HPDE6-E6E7 (cell line): Measurements from ENCODE around the gene LAMB1.
"Not testable (repeated sequence)": the region's sequence is repeated elsewhere in the genome, so short reads cannot be mapped to it uniquely, and the experiment has no call there.

Experiments
- DNase-seq: peaks from one replicate; pipeline ENCODE4 v3.0.0; 2011; ENCODE audit warnings: missing footprints; ENCODE audit errors: extremely low spot score

Gene LAMB1

GRCh38 chr7:108002726-108003598 is at the start of gene LAMB1:
TSS of gene LAMB1 (minus strand) at chr7:108003161. CDS start at chr7:108002885, 276 bp downstream.
- DNase-seq, result no peak

GRCh38 chr7:108051454-108051853 is 48.5 kb upstream of the LAMB1 start:
- no peak for DNase-seq

DNA sequence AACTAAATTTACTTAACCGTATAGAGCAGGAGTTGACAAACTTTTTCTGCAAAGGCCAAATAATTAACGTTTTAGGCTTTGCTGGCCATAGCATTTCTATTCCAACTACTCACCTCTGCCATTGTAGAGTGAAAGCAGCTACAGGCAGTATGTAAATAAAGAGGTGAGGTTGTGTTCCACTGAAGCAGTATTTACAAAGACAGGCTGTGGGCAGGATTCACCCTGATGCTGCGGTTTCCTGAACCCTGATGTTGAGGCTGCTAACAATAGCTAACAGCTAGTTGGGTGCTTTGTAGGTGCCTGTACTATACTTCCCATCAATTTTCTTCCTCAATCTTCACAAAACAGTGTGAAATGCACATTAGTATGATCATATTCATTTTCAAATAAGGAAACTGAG is 47.0 kb upstream of the LAMB1 start:
- DNase-seq, result no peak

GRCh38 chr7:108048422-108048821 is 45.5 kb upstream of the LAMB1 start:
- no peak for DNase-seq

GRCh38 chr7:108046952-108047506 is 44.1 kb upstream of the LAMB1 start:
- no peak for DNase-seq

DNA sequence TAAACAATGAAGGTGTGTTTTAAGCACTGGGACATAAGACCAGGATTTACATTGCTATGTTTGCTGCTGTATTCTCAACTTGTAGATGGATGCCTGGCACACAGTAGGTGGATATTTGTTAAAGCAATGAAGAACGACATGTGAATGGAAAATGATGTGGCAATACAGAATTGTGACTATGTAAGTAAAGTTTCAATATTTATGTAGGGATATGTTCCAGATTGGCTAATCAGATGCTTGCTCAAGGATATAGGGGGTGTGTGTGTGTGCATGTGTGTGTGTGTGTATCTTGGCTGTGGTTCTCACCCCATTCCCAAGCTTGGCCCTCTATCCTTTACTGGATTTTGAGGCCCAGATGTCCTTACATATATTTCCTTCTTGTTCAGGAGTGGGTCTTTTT is 42.7 kb upstream of the LAMB1 start:
- no peak for DNase-seq

DNA sequence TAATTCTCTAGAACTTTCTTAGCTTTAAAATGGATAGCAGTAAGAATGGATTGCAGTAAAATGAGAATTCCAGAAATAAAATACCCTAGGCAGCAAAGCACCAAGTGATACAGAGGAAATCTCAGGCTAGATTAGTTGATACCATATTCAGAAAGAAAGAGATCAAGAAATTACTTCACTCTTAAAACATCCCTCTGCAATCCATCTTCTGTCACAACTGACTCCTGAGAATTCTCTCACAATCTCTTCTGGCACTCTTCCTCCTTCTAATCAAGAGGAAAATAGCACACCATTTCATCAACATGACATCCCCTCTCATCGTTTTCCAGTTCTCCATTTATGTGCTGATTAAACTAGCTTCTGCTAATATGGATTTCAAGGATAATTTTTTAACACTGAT is 42.2 kb upstream of the LAMB1 start:
- no peak for DNase-seq

- no peak for DNase-seq
These were observed 41.4 kb upstream of the LAMB1 start for GRCh38 chr7:108044345-108044744.

DNA sequence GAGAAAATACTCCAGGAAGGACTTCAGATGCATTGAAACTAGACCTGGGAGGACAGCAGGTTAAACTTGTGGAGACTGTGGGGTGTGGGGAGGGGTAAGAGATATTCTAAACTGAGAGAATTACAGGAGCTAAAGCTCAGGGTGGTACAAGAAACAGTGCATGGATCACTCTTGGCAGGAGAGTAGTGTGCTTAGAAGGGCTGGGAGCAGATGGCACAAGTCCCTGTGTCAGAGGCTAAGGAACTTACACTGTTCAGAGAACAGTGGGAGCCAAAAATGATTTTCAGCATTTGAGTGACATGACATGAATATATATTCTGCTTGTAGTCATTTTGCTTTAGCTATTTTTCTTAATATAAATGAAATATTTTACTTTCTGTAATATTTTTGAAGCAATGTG is 36.0 kb upstream of the LAMB1 start:
- no peak for DNase-seq

- DNase-seq, result no peak
These were observed 34.8 kb upstream of the LAMB1 start for GRCh38 chr7:108037741-108038140.

- DNase-seq, result no peak
These were observed 34.2 kb upstream of the LAMB1 start for GRCh38 chr7:108037140-108037539.

DNA sequence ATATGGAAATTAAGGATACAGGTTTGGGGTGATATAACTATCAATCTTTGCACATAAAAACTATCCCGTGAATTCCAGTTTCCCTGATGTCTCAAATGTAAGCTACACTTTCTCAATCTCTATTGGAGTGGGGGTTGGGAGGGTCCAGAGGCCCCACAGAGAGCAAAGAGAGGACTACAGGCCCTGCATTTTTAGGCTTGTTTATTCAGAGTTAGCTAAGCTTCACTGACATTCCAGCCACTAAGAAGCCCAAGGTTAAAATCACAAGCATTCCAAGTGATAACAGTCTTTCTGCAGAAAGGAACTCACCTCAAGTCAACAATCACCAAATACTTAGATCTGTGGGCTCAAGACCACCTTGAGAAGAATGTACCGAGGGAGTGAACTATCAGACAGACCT is 31.6 kb upstream of the LAMB1 start:
- no peak for DNase-seq

DNA sequence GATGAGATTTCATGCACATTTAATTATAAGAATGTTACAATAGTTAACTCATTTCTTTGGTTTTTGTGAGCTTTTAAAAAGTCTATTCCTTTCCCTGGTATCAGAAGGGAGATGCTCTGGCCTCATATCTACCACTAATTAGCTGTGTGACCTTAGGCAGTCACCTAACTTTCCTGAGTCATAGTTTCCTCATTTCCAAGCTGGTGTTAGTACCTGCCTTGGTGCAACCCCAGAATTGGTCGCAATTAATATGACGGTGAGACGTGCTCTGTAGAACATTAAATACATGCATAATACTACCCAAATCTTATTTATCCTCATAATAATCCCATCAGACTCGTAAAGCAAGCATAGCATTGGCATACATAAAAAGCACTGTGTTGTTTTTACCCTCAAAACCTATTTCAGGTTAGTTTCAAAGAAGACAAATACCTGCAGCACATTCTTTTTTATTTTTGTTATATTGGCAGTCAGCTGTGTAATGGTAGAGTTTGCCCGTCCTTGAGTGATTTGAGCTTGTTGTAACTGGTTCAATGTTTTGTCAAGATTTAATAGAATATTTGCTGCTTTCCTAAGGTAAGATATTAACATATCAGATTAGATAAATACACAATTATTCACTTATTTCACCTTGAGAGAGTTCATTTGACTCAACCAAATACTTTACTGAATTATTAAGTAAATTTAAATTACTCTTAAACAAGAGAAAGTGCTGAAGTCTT is 31.0 kb upstream of the LAMB1 start:
- no peak for DNase-seq

- not testable (repeated sequence) for DNase-seq
These were observed 30.3 kb upstream of the LAMB1 start for GRCh38 chr7:108033309-108033708.

DNA sequence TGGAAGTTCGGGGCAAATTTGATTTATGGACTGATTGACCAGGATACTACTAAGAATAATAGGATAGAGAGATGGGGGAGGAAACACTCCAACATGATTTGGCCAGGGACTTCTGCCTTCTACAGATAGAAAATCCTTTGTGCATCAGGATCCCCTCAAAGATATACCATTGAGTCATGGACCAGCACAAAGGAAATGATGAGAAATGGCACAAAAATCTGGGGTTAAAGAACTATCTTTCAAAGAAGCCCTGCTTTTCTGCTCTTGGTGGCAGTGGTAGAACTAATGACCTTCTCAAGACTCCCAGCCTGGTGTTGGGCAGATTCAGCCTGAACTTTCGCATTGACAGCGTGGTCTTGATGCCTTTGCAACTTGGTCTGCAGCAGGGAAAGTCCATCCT is 27.6 kb upstream of the LAMB1 start:
- DNase-seq, result no peak

- no peak for DNase-seq
These were observed 26.1 kb upstream of the LAMB1 start for GRCh38 chr7:108029034-108029433.

DNA sequence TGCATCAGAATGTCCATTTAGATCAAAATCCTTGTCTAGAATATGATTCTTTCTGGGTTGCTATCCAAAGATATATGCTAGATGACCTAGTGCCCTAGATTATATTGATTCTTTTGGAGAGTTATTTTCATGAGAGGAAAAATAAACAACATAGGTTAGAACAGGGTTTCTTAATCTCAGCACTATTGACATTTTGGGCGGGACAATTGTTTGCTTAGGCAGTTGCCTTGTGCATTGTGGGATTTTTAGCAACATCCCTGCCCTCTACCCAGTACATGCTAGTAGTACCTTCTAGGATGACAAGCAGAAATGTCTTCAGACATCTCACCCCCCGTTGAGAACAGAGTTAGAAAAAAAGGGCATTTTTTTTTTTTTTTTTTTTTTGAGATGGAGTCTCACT is 25.1 kb upstream of the LAMB1 start:
- no peak for DNase-seq

DNA sequence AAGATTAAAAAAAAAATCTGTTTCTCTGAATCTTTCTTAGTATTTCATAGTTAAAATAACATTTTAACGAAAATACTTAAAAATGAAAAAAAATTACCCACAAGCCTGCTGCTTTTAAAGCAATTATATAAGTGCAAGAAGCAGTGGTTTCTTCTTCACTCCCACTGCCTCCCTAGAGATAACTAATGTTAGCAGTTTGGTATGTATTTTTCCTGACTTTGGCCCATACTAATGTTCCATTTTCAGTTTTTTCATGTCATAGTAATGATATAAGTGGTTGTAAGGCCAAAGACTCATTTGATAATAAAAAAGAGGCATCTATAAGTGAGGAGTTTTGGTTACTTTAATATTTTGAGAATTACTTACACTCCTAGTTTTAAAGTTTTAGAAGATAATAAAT is 24.3 kb upstream of the LAMB1 start:
- DNase-seq, result no peak

- DNase-seq, result no peak
These were observed 23.7 kb upstream of the LAMB1 start for GRCh38 chr7:108026647-108027046.

DNA sequence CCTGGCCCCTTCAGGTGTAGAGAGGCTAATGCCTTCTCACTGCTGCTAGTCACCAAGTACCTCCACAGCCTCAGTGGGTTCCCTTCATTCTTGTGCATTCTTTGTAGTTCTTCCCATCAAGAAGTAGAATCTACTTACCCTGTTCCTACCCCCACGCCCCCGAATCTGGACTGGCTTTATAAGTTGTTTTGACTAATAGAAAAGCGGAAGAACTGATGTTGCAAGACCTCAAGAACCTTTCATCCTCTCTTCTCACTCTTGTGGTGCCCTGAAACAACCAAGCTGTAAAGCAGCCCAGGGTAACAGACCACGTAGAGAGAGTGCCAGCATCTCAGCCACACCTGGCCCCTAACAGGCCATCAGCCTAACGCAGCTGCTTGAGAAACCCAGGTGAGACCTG is 23.2 kb upstream of the LAMB1 start:
- no peak for DNase-seq

DNA sequence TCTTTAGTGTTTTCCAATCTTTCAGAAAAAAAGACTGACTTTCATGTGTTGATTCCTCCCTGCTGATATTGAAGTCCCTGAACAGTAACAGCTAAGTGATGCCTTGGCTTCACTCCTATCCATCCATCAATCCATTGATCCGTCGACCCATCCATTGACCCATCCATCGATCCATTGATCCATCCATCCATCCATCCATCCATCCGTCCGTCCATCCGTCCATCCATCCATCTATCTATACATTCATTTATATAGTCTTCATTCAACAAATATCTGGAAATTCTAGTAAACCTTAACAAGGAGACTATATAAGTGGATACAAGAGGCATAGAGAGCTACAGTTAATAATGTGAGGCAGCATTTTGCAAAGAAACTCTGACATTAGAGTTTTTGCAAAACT is 21.6 kb upstream of the LAMB1 start:
- no peak for DNase-seq

DNA sequence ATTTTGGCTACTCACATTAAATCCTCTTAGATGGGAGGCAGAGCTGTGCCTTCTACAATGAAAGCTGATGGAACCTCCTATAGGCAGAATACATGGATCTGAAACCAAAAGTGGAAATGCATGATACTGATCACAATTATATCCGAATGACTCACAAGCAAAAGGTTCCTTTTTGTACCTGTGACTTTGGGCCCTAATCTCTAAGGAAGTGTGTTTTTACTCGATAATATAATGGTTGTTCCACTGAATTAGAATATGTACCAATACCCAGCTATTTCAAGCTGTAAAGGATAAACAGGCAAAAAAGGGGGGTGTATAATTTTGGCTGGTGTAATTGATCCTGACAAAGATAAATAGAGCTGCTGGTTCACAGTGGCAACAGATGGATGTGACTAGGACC is 17.6 kb upstream of the LAMB1 start:
- no peak for DNase-seq

DNA sequence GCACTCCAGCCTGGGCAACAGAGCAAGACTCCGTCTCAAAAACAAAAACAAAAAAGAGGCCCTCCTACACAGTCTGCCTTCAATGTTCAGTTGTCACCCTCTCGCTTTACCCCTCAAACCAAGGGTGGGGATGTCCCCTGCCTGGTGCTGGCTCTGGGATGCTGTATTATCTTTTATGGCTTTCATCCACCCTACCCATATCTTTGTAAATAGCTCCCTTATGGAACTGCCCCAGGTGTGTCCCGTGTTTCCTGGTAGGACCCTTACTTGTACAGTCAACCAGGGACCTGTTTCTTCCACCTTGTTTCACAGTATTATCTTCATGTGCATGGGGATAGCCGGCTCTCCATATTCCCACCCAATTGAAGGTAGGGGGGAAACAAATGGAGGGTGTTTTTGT is 15.7 kb upstream of the LAMB1 start:
- no peak for DNase-seq
